Measurements from ENCODE around the gene RASA3. TPM values are rescaled to one million over a fixed set of nuclear protein-coding genes. Genes with fewer than 3 reads are reported as not detected.

Gene RASA3
- total and polyA plus RNA-seq, 2 donors (not counting 3 experiments of a cell fraction or from before 2014, with no cell fraction given), result 26.5 to 53.8 TPM

- no peak for DNase-seq (ENCODE audit: low read depth, low spot score)
- CTCF ChIA-PET, result no interaction called here
- no TSS peak for BruUV-seq (replicated peaks)
- no peak for TF ChIP-seq MYC (IDR thresholded peaks at IDR 0.05; ENCODE audit: low read depth, low read length)
- no peak for TF ChIP-seq POLR2A (IDR thresholded peaks at IDR 0.05; ENCODE audit: low read depth, low read length)
- no peak for TF ChIP-seq POLR2AphosphoS5 (IDR thresholded peaks at IDR 0.05; ENCODE audit: insufficient read depth, low read depth, low read length)
- TF ChIP-seq, protein P1, sequence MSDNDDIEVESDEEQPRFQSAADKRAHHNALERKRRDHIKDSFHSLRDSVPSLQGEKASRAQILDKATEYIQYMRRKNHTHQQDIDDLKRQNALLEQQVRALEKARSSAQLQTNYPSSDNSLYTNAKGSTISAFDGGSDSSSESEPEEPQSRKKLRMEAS (IDR thresholded peaks at IDR 0.05; ENCODE audit: insufficient read depth, insufficient read length), result no peak
- no peak for TF ChIP-seq EZH2 (IDR thresholded peaks at IDR 0.05; ENCODE audit: borderline replicate concordance, low read depth, low read length, severe bottlenecking)
- no peak for TF ChIP-seq JUN (IDR thresholded peaks at IDR 0.05; ENCODE audit: borderline replicate concordance, insufficient read depth, insufficient read length, low read depth)
- no peak for TF ChIP-seq FOS (IDR thresholded peaks at IDR 0.05; ENCODE audit: borderline replicate concordance, insufficient read depth, low read length)
- TF ChIP-seq GATA2 (IDR thresholded peaks at IDR 0.05; ENCODE audit: insufficient read depth, insufficient read length, low read depth, low read length), result no peak
- TF ChIP-seq, protein P2, sequence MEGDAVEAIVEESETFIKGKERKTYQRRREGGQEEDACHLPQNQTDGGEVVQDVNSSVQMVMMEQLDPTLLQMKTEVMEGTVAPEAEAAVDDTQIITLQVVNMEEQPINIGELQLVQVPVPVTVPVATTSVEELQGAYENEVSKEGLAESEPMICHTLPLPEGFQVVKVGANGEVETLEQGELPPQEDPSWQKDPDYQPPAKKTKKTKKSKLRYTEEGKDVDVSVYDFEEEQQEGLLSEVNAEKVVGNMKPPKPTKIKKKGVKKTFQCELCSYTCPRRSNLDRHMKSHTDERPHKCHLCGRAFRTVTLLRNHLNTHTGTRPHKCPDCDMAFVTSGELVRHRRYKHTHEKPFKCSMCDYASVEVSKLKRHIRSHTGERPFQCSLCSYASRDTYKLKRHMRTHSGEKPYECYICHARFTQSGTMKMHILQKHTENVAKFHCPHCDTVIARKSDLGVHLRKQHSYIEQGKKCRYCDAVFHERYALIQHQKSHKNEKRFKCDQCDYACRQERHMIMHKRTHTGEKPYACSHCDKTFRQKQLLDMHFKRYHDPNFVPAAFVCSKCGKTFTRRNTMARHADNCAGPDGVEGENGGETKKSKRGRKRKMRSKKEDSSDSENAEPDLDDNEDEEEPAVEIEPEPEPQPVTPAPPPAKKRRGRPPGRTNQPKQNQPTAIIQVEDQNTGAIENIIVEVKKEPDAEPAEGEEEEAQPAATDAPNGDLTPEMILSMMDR (IDR thresholded peaks at IDR 0.05; ENCODE audit: extremely low read depth in 1 of 2, insufficient read depth in 1 of 2, low read depth in 1 of 2, low read length in 2 of 2), result no peak
- Histone ChIP-seq H3K9ac (replicated peaks; ENCODE audit: extremely low read depth, insufficient read depth, low read length) (no peak overlapping the region), H3K9me3 (replicated peaks; ENCODE audit: control insufficient read depth, insufficient read depth, low read length) (no peaks in the 10 kb centered on the region), H3K4me1 (ENCODE audit: control insufficient read depth, extremely low read depth, insufficient read depth, low read length) (no peaks in the 10 kb centered on the region), H3K79me2 (ENCODE audit: control insufficient read depth, insufficient read depth, low read length) (no peaks in the 10 kb centered on the region), H4K20me1 (replicated peaks; ENCODE audit: control insufficient read depth, extremely low read depth, insufficient read depth, low read length) (no peaks in the 10 kb centered on the region), H3K4me3 (replicated peaks in 1 of 3; ENCODE audit: insufficient read depth in 1 of 3, low read depth in 1 of 3, low read length in 3 of 3) (no peak overlapping the region), H3K36me3 (ENCODE audit: control insufficient read depth in 2 of 2, extremely low read depth in 1 of 2, insufficient read depth in 2 of 2, low read length in 2 of 2) (no peaks in the 10 kb centered on the region), H3K27me3 (ENCODE audit: control insufficient read depth in 2 of 2, insufficient read depth in 2 of 2, low read length in 2 of 2) (peaks cover 0 to 3% of the 10 kb centered on the region in 2 experiments), H2AFZ (ENCODE audit: low read depth, low read length) (no peak overlapping the region), H3K9me1 (replicated peaks; ENCODE audit: control insufficient read depth, extremely low read depth, insufficient read depth, low read length) (no peaks in the 10 kb centered on the region), H3K27ac (ENCODE audit: insufficient read depth, low read depth, low read length) (no peak overlapping the region), H3K4me2 (ENCODE audit: insufficient read depth, low read length) (no peak overlapping the region)
- FAIRE-seq, result no peak
- intact Hi-C loops (cut with micrococcal nuclease), result no loop called here
- dilution Hi-C loops (cut with MboI; ENCODE audit: extremely low pct_ligation_motif_present, low sequenced_read_pairs), result no loop called here
- POLR2A ChIA-PET, result no interaction called here
These were observed 21.2 kb upstream of the RASA3 start for GRCh38 chr13:114153485-114154080.

Data from endothelial cell of umbilical vein (primary cell).